ENCODE data around the gene PLA2G6. TPM values are rescaled to one million over a fixed set of nuclear protein-coding genes. Genes with fewer than 3 reads are reported as not detected.

PLA2G6 gene
- total and polyA plus RNA-seq, 2 of the 4 experiments (the other 2 are of a cell fraction) = 6.1 to 10.3 TPM

- Histone ChIP-seq H2BK5ac (ENCODE audit: low read depth, low read length, poor library complexity, severe bottlenecking) (no peak overlapping the region), H3K4me3 (ENCODE audit: insufficient read depth, low read depth, low read length) (no peak overlapping the region), H3K56ac (ENCODE audit: extremely low read depth, insufficient read depth, low read length) (no peak overlapping the region), H3K4ac (ENCODE audit: low read depth, low read length) (no peak overlapping the region), H3K4me1 (ENCODE audit: control insufficient read depth, insufficient read depth, low read length) (no peaks in the 10 kb centered on the region; the same call in 1 of the 2 replicates), H2BK20ac (ENCODE audit: low read depth, low read length) (no peak overlapping the region), H3K27ac (ENCODE audit: insufficient read depth, low read length) (no peak overlapping the region), H3K18ac (ENCODE audit: low read depth, low read length) (no peak overlapping the region), H4K20me1 (ENCODE audit: insufficient read depth, low read length) (no peaks in the 10 kb centered on the region), H2BK120ac (ENCODE audit: low read depth, low read length) (no peak overlapping the region), H4K91ac (ENCODE audit: insufficient read depth, low read depth, low read length) (no peak overlapping the region), H2AFZ (replicated peaks; ENCODE audit: low read length, poor library complexity) (no peak overlapping the region), H3K36me3 (ENCODE audit: control insufficient read depth, insufficient read depth, low read length) (no peaks in the 10 kb centered on the region), H2AK9ac (replicated peaks; ENCODE audit: low read depth, low read length, poor library complexity) (no peak overlapping the region), H4K5ac (ENCODE audit: low read depth, low read length) (no peak overlapping the region), H2AK5ac (ENCODE audit: low read depth, low read length) (no peak overlapping the region), H3K4me2 (ENCODE audit: low read depth, low read length) (no peak overlapping the region), H3K27me3 (ENCODE audit: control insufficient read depth, insufficient read depth, low read length) (peaks cover 3% of the 10 kb centered on the region; the same call in 1 of the 2 replicates), H3K9ac (ENCODE audit: low read depth, low read length) (no peak overlapping the region), H2BK15ac (ENCODE audit: low read depth, low read length) (no peak overlapping the region), H4K8ac (ENCODE audit: low read depth in 2 of 2, low read length in 2 of 2) (no peak overlapping the region), H3K23ac (ENCODE audit: low read depth, low read length) (no peak overlapping the region), H3K9me3 (ENCODE audit: control insufficient read depth, insufficient read depth, low read length) (no peaks in the 10 kb centered on the region), H3K9me1 (ENCODE audit: insufficient read depth, low read length) (no peaks in the 10 kb centered on the region), H3K79me1 (ENCODE audit: low read depth in 1 of 2, low read length in 2 of 2) (no peaks in the 10 kb centered on the region), H3K14ac (replicated peaks; ENCODE audit: low read depth, low read length) (no peak overlapping the region)
- dilution Hi-C loops (cut with HindIII; ENCODE audit: low sequenced_read_pairs, unreplicated experiment) (no loop called here), intact Hi-C loops (cut with micrococcal nuclease) (no loop called here), in situ Hi-C loops (cut with MboI; ENCODE audit: low sequenced_read_pairs) (no loop called here)
- CTCF ChIA-PET = no interaction called here
- no peak for ATAC-seq (ENCODE audit: low read depth)
- TF ChIP-seq BHLHE40 (IDR thresholded peaks at IDR 0.05; ENCODE audit: low read depth, low read length) (no peak), RAD21 (IDR thresholded peaks at IDR 0.05; ENCODE audit: low read length) (no peak), CEBPB (IDR thresholded peaks at IDR 0.05; ENCODE audit: low read depth, low read length) (no peak), MAZ (IDR thresholded peaks at IDR 0.05; ENCODE audit: borderline replicate concordance, low read depth, low read length) (no peak), MXI1 (IDR thresholded peaks at IDR 0.05; ENCODE audit: borderline replicate concordance, low read depth, low read length) (no peak), RCOR1 (IDR thresholded peaks at IDR 0.05; ENCODE audit: insufficient replicate concordance, low read length) (no peak), CTCF (conservative IDR thresholded peaks at IDR 0.05; ENCODE audit: low read depth, low read length) (no peak), USF2 (IDR thresholded peaks at IDR 0.05; ENCODE audit: low read depth, low read length) (no peak), ELK1 (IDR thresholded peaks at IDR 0.05; ENCODE audit: borderline replicate concordance, low read depth, low read length) (no peak), NFE2L2 (IDR thresholded peaks at IDR 0.05; ENCODE audit: low read depth, low read length) (no peak), MAFK (IDR thresholded peaks at IDR 0.05; ENCODE audit: low read depth, low read length) (no peak), POLR2A (IDR thresholded peaks at IDR 0.05; ENCODE audit: low read depth, low read length) (no peak), CHD1 (IDR thresholded peaks at IDR 0.05; ENCODE audit: low read depth, low read length) (no peak), SMC3 (IDR thresholded peaks at IDR 0.05; ENCODE audit: low read depth, low read length) (no peak), RFX5 (IDR thresholded peaks at IDR 0.05; ENCODE audit: low read depth, low read length) (no peak), FOS (IDR thresholded peaks at IDR 0.05; ENCODE audit: low read depth, low read length) (no peak)
- POLR2A ChIA-PET (ENCODE audit: unreplicated experiment) = no interaction called here
- no peak for DNase-seq
- WGBS, 2 experiments (ENCODE audit: extremely low coverage in 2 of 2, insufficient read length in 1 of 2) = no CpG with 5 or more reads among the region's 3 CpGs
- no TSS peak for BruUV-seq (replicated peaks)
Measured at GRCh38 chr22:38118182-38118581, 63.4 kb downstream of the PLA2G6 start.

Data from IMR-90 (cell line).